ENCODE results near the gene BCAS3.

DNA sequence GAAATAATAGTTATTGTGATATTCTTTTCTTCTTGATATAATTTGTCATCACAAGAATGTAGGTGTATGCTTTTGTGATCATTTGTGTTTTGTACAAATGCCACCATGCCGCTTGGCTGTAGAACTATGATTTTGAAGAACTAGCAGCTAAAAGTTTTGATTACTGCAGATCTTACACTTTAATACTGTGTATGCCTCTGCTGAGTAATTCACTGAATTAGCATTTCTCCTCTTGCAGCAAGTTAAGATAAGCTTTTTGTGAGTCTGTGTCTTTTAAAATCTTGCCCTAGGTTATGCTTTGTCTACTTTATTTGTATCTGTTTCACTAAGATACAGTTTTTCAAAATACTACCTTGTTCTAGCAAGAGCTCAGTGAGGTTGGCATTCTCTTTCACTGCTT is 395.5 kb downstream of the BCAS3 start:
- TF ChIP-seq, protein P1, sequence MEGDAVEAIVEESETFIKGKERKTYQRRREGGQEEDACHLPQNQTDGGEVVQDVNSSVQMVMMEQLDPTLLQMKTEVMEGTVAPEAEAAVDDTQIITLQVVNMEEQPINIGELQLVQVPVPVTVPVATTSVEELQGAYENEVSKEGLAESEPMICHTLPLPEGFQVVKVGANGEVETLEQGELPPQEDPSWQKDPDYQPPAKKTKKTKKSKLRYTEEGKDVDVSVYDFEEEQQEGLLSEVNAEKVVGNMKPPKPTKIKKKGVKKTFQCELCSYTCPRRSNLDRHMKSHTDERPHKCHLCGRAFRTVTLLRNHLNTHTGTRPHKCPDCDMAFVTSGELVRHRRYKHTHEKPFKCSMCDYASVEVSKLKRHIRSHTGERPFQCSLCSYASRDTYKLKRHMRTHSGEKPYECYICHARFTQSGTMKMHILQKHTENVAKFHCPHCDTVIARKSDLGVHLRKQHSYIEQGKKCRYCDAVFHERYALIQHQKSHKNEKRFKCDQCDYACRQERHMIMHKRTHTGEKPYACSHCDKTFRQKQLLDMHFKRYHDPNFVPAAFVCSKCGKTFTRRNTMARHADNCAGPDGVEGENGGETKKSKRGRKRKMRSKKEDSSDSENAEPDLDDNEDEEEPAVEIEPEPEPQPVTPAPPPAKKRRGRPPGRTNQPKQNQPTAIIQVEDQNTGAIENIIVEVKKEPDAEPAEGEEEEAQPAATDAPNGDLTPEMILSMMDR (conservative IDR thresholded peaks at IDR 0.05; ENCODE audit: low read depth, low read length) = no peak
- TF ChIP-seq EZH2 (IDR thresholded peaks at IDR 0.05; ENCODE audit: borderline replicate concordance, low read depth, low read length, poor library complexity, severe bottlenecking) = no peak

Data from A673 (cell line).